Body of pancreas (tissue), 4 donors: ENCODE measurements around the gene NRCAM.

ENCODE experiments used
- CTCF ChIP-seq, 7 experiments: fragments of 450-650 bp in 4 of 7; fragments of 200-600 bp in 3 of 7; sonication (generic) in 3 of 7; IDR thresholded peaks; one replicate each; pipeline ENCODE4 v1.5.1; 2016 to 2019; ENCODE audit warnings: antibody characterized with exemption in 7 of 7
- POLR2A ChIP-seq, 3 donors: fragments of 450-650 bp; IDR thresholded peaks; one replicate each; pipeline ENCODE4 v1.6.1; 2016; ENCODE audit warnings: antibody characterized with exemption in 3 of 3, mild to moderate bottlenecking in 2 of 3

- TF ChIP-seq CTCF (IDR thresholded peaks at IDR 0.05) (no peak), POLR2A (IDR thresholded peaks at IDR 0.05) (no peak)
These were observed 178.0 kb downstream of the NRCAM start for GRCh38 chr7:108278281-108278680.
